Measurements from ENCODE around the gene ADAMTS6.

ADAMTS6 gene

GRCh38 chr5:65292196-65292595 is 189.5 kb downstream of the ADAMTS6 start:
- Histone ChIP-seq H3K9me3 (ENCODE audit: severe bottlenecking) (no peaks in the 10 kb centered on the region), H3K27me3 (ENCODE audit: insufficient read depth, low read depth, severe bottlenecking) (no peaks in the 10 kb centered on the region), H3K27ac (no peak overlapping the region), H3K36me3 (no peaks in the 10 kb centered on the region), H3K4me3 (ENCODE audit: low read depth, low read length) (no peak overlapping the region)
- DNase-seq, result no peak
- TF ChIP-seq CTCF (IDR thresholded peaks at IDR 0.05; ENCODE audit: low read depth, low read length), result no peak

- TF ChIP-seq CTCF (IDR thresholded peaks at IDR 0.05; ENCODE audit: low read depth, low read length), result no peak
- no peak for DNase-seq
- Histone ChIP-seq H3K27ac (no peak overlapping the region), H3K9me3 (ENCODE audit: severe bottlenecking) (no peaks in the 10 kb centered on the region), H3K36me3 (no peaks in the 10 kb centered on the region), H3K27me3 (ENCODE audit: insufficient read depth, low read depth, severe bottlenecking) (no peaks in the 10 kb centered on the region), H3K4me3 (ENCODE audit: low read depth, low read length) (no peak overlapping the region)
Observed at GRCh38 chr5:65290677-65291076, 191.0 kb downstream of the ADAMTS6 start.

- H3K4me3 ChIP-seq (ENCODE audit: low read depth, low read length), result no peak overlapping the region
- H3K36me3 ChIP-seq, result no peaks in the 10 kb centered on the region
- no peak for TF ChIP-seq CTCF (IDR thresholded peaks at IDR 0.05; ENCODE audit: low read depth, low read length)
- H3K9me3 ChIP-seq (ENCODE audit: severe bottlenecking), result no peaks in the 10 kb centered on the region
- DNase-seq, result no peak
- no peaks in the 10 kb centered on the region for H3K27me3 ChIP-seq (ENCODE audit: insufficient read depth, low read depth, severe bottlenecking)
- no peak overlapping the region for H3K27ac ChIP-seq
Observed at GRCh38 chr5:65288657-65289056, 193.1 kb downstream of the ADAMTS6 start.

- no peak overlapping the region for H3K27ac ChIP-seq
- H3K9me3 ChIP-seq (ENCODE audit: severe bottlenecking), result no peaks in the 10 kb centered on the region
- DNase-seq, result no peak
- no peak overlapping the region for H3K4me3 ChIP-seq (ENCODE audit: low read depth, low read length)
- no peaks in the 10 kb centered on the region for H3K27me3 ChIP-seq (ENCODE audit: insufficient read depth, low read depth, severe bottlenecking)
- no peak for TF ChIP-seq CTCF (IDR thresholded peaks at IDR 0.05; ENCODE audit: low read depth, low read length)
- no peaks in the 10 kb centered on the region for H3K36me3 ChIP-seq
Observed at GRCh38 chr5:65279603-65280002, 202.1 kb downstream of the ADAMTS6 start.

- no peak for DNase-seq
- no peak for TF ChIP-seq CTCF (IDR thresholded peaks at IDR 0.05; ENCODE audit: low read depth, low read length)
- Histone ChIP-seq H3K27ac (no peak overlapping the region), H3K9me3 (ENCODE audit: severe bottlenecking) (no peaks in the 10 kb centered on the region), H3K27me3 (ENCODE audit: insufficient read depth, low read depth, severe bottlenecking) (no peaks in the 10 kb centered on the region), H3K36me3 (no peaks in the 10 kb centered on the region), H3K4me3 (ENCODE audit: low read depth, low read length) (no peak overlapping the region)
Observed at GRCh38 chr5:65276178-65276890, 205.4 kb downstream of the ADAMTS6 start.

GRCh38 chr5:65271906-65272305 is 209.8 kb downstream of the ADAMTS6 start:
- DNase-seq, result no peak
- no peaks in the 10 kb centered on the region for H3K9me3 ChIP-seq (ENCODE audit: severe bottlenecking)
- no peaks in the 10 kb centered on the region for H3K36me3 ChIP-seq
- no peak overlapping the region for H3K27ac ChIP-seq
- no peak overlapping the region for H3K4me3 ChIP-seq (ENCODE audit: low read depth, low read length)
- TF ChIP-seq CTCF (IDR thresholded peaks at IDR 0.05; ENCODE audit: low read depth, low read length), result no peak
- H3K27me3 ChIP-seq (ENCODE audit: insufficient read depth, low read depth, severe bottlenecking), result no peaks in the 10 kb centered on the region
